Measurements from ENCODE around the gene CCDC9B. TPM values are rescaled to one million over a fixed set of nuclear protein-coding genes. Genes with fewer than 3 reads are reported as not detected.

The CCDC9B gene
- total RNA-seq, 1 donor from 2014 or later: 9.8 TPM

DNA sequence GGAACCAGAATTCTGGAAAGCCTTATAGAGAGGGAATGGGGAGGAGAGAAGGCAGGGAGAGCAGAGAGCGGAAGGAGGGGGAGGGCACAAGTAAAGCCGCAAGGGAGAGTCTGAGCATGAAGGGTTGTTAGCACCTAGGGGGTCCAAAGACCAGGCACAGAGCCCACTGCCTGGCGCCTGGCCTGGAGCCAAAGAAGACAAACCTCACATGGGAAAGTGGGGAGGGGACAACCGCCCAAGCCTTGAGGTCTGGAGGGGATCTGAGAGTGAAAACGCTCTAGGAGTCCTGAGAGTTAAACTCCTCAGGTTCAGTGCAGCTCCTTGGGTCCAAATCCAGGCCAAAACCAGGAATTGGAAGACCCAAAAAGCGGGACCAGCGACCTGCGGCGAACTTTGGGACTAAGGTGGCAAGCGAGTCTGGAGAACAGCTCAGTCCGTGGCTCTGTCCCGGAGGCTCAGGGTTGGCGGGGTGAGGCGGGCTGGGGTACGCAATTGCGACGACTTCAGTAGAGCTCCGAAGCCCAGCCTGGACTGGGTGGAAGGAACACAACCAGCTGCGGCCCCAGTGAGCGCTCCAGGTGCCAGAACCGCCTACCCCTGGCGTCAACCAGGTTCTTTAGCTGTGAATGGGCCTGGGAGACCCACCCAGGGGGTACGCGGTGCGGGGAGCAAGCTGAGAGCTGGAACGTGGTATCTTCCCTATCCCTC is 18.1 kb downstream of the CCDC9B start:
- H3K9me3 ChIP-seq (ENCODE audit: insufficient read depth, low read depth, low read length): no peaks in the 10 kb centered on the region
- H3K36me3 ChIP-seq (ENCODE audit: insufficient read depth, low read length): peaks cover 6% of the 10 kb centered on the region
- DNase-seq (ENCODE audit: low read depth) (no peak), FAIRE-seq (no peak)
- H3K9ac ChIP-seq (ENCODE audit: low read length): no peak overlapping the region
- no peak overlapping the region for H3K27ac ChIP-seq (ENCODE audit: low read depth, low read length)
- peak overlapping the region; percentile 42 for H2AFZ ChIP-seq (ENCODE audit: low read depth, low read length)
- peaks cover 29% of the 10 kb centered on the region for H3K4me1 ChIP-seq (ENCODE audit: insufficient read depth, low read length)
- Mint-ChIP-seq H3K27me3 (ENCODE audit: low read depth, unreplicated experiment) (no peaks in the 10 kb centered on the region), H3K36me3 (ENCODE audit: low read depth, unreplicated experiment) (peaks cover 2% of the 10 kb centered on the region), H3K4me1 (ENCODE audit: low read depth, unreplicated experiment) (peaks cover 34% of the 10 kb centered on the region), H3K9me3 (ENCODE audit: unreplicated experiment) (peaks cover 2% of the 10 kb centered on the region), H3K27ac (ENCODE audit: unreplicated experiment) (peak overlapping the region; percentile 26), H3K4me3 (ENCODE audit: unreplicated experiment) (peak overlapping the region; percentile 77)
- H3K4me3 ChIP-seq (ENCODE audit: insufficient read depth, low read depth, low read length): peak overlapping the region; percentile 17
- peak overlapping the region; percentile 83 for H3K4me2 ChIP-seq (ENCODE audit: low read length)
- H4K20me1 ChIP-seq (ENCODE audit: insufficient read depth, low read length): peaks cover 21% of the 10 kb centered on the region
- peaks cover 25% of the 10 kb centered on the region for H3K79me2 ChIP-seq (ENCODE audit: insufficient read depth, low read length)
- no peaks in the 10 kb centered on the region for H3K27me3 ChIP-seq (ENCODE audit: insufficient read depth, low read length)
- TF ChIP-seq, protein P1, sequence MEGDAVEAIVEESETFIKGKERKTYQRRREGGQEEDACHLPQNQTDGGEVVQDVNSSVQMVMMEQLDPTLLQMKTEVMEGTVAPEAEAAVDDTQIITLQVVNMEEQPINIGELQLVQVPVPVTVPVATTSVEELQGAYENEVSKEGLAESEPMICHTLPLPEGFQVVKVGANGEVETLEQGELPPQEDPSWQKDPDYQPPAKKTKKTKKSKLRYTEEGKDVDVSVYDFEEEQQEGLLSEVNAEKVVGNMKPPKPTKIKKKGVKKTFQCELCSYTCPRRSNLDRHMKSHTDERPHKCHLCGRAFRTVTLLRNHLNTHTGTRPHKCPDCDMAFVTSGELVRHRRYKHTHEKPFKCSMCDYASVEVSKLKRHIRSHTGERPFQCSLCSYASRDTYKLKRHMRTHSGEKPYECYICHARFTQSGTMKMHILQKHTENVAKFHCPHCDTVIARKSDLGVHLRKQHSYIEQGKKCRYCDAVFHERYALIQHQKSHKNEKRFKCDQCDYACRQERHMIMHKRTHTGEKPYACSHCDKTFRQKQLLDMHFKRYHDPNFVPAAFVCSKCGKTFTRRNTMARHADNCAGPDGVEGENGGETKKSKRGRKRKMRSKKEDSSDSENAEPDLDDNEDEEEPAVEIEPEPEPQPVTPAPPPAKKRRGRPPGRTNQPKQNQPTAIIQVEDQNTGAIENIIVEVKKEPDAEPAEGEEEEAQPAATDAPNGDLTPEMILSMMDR (IDR thresholded peaks at IDR 0.05; ENCODE audit: insufficient read depth, low read depth, low read length): no peak
- no peak for TF ChIP-seq EZH2 (IDR thresholded peaks at IDR 0.05; ENCODE audit: insufficient read depth, low read length)

DNA sequence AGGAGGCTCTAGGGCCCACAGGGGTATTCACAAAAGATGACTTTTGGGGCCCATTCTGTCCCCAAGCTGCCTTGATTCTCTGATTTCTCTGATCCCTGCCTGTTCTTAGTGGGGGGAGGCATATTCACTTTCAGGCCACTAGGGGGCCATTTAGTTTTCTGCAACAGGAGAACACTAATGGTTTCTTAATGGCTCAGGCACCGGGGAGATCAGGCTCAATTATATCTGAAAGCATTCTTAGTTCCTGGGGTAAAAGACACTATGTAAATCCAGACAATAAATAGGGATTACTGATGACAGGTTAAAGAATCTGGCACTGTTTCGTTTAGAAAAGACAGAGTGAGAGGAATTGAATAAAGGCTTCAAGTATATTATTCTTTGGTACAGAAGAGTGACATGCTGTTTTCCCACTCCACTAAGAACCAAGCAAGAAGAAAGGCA is 19.8 kb downstream of the CCDC9B start:
- Histone ChIP-seq H3K9ac (ENCODE audit: low read length) (no peak overlapping the region), H2AFZ (ENCODE audit: low read depth, low read length) (no peak overlapping the region), H3K27ac (ENCODE audit: low read depth, low read length) (no peak overlapping the region), H4K20me1 (ENCODE audit: insufficient read depth, low read length) (peaks cover 14% of the 10 kb centered on the region), H3K79me2 (ENCODE audit: insufficient read depth, low read length) (peaks cover 17% of the 10 kb centered on the region), H3K4me3 (ENCODE audit: insufficient read depth, low read depth, low read length) (no peak overlapping the region), H3K36me3 (ENCODE audit: insufficient read depth, low read length) (no peaks in the 10 kb centered on the region), H3K9me3 (ENCODE audit: insufficient read depth, low read depth, low read length) (no peaks in the 10 kb centered on the region), H3K4me2 (ENCODE audit: low read length) (no peak overlapping the region), H3K4me1 (ENCODE audit: insufficient read depth, low read length) (peaks cover 23% of the 10 kb centered on the region), H3K27me3 (ENCODE audit: insufficient read depth, low read length) (no peaks in the 10 kb centered on the region)
- DNase-seq (ENCODE audit: low read depth) (no peak), FAIRE-seq (no peak)
- peaks cover 7% of the 10 kb centered on the region for H3K27me3 Mint-ChIP-seq (ENCODE audit: low read depth, unreplicated experiment)
- no peaks in the 10 kb centered on the region for H3K36me3 Mint-ChIP-seq (ENCODE audit: low read depth, unreplicated experiment)
- H3K27ac Mint-ChIP-seq (ENCODE audit: unreplicated experiment): no peak overlapping the region
- peaks cover 18% of the 10 kb centered on the region for H3K4me1 Mint-ChIP-seq (ENCODE audit: low read depth, unreplicated experiment)
- TF ChIP-seq, protein P1 (IDR thresholded peaks at IDR 0.05; ENCODE audit: insufficient read depth, low read depth, low read length): peak; percentile 96
- TF ChIP-seq EZH2 (IDR thresholded peaks at IDR 0.05; ENCODE audit: insufficient read depth, low read length): no peak
- H3K9me3 Mint-ChIP-seq (ENCODE audit: unreplicated experiment): peaks cover 2% of the 10 kb centered on the region
- no peak overlapping the region for H3K4me3 Mint-ChIP-seq (ENCODE audit: unreplicated experiment)

DNA sequence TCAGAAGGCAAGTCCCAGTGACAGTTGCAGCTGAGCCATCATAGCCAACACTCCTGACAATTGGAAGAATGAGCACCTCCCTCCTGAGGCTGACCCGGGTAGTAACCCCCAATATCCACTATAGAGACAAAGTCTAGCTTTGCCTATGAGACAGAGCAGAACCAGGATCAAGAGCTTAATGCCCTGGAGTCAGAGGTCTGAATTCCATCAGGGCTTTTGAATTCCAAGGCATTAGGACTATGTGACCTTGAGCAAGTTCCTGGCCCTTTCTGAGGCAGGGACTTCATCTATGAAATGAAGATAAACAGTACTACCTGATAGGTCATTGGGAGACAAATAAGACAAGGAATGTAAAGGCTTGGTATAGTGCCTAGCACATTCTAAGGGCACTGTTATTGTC is 20.3 kb downstream of the CCDC9B start:
- H3K36me3 Mint-ChIP-seq (ENCODE audit: low read depth, unreplicated experiment): no peaks in the 10 kb centered on the region
- peaks cover 2% of the 10 kb centered on the region for H3K9me3 Mint-ChIP-seq (ENCODE audit: unreplicated experiment)
- H3K27ac ChIP-seq (ENCODE audit: low read depth, low read length): no peak overlapping the region
- peaks cover 18% of the 10 kb centered on the region for H3K4me1 ChIP-seq (ENCODE audit: insufficient read depth, low read length)
- H3K4me2 ChIP-seq (ENCODE audit: low read length): no peak overlapping the region
- H3K36me3 ChIP-seq (ENCODE audit: insufficient read depth, low read length): no peaks in the 10 kb centered on the region
- H3K27ac Mint-ChIP-seq (ENCODE audit: unreplicated experiment): no peak overlapping the region
- peaks cover 8% of the 10 kb centered on the region for H4K20me1 ChIP-seq (ENCODE audit: insufficient read depth, low read length)
- no peaks in the 10 kb centered on the region for H3K27me3 ChIP-seq (ENCODE audit: insufficient read depth, low read length)
- H3K79me2 ChIP-seq (ENCODE audit: insufficient read depth, low read length): peaks cover 12% of the 10 kb centered on the region
- TF ChIP-seq EZH2 (IDR thresholded peaks at IDR 0.05; ENCODE audit: insufficient read depth, low read length): no peak
- TF ChIP-seq, protein P1 (IDR thresholded peaks at IDR 0.05; ENCODE audit: insufficient read depth, low read depth, low read length): no peak
- H3K9ac ChIP-seq (ENCODE audit: low read length): no peak overlapping the region
- FAIRE-seq: no peak
- peaks cover 14% of the 10 kb centered on the region for H3K4me1 Mint-ChIP-seq (ENCODE audit: low read depth, unreplicated experiment)
- no peak overlapping the region for H3K4me3 Mint-ChIP-seq (ENCODE audit: unreplicated experiment)
- no peak for DNase-seq (ENCODE audit: low read depth)
- H3K27me3 Mint-ChIP-seq (ENCODE audit: low read depth, unreplicated experiment): peaks cover 7% of the 10 kb centered on the region
- no peak overlapping the region for H3K4me3 ChIP-seq (ENCODE audit: insufficient read depth, low read depth, low read length)
- no peak overlapping the region for H2AFZ ChIP-seq (ENCODE audit: low read depth, low read length)
- no peaks in the 10 kb centered on the region for H3K9me3 ChIP-seq (ENCODE audit: insufficient read depth, low read depth, low read length)

Data from astrocyte (in vitro differentiated cells and primary cell).